Measurements from ENCODE around the gene TIGIT. TPM values are rescaled to one million over a fixed set of nuclear protein-coding genes. Genes with fewer than 3 reads are reported as not detected.

Gene TIGIT
- polyA plus RNA-seq, 1 donor from 2014 or later, result 1.1 TPM

DNA sequence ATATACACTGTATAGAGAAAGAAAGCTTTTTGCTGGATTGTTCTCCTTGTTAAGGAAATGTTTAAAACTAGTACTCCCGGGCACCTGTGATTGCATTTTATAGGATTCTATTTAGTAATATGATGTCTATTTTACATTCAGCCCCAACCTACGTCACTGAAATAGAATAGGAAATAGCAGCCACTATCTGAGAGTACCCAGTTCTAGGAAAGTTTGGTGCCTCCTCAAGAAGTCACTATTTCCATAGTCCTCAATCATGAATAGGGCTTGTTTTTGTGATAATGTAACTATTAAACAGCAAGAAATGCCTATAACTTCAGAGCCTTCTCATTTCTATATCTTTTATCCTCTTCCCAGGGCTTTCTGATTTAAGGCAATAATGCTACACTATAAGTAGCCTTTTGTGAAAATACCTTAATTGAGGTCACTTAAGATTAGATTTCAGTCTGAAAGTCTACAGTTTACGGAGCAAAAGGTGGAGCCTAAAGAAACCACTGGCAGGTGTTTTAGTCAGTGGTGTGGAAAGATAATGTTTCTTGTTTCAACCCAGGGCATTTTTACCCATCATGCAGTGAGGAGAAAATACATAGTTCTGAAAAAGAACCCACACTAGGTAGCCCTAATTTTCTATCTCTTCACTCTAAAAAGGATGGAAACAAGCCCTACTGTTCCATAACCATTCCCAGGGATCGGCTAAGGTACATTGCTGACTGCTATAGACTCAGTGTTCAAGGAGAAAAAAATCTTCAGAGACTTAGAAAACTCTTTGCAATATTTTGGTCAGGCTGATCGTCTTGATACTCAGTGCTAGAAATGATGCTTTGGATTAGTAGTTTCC lies 38.7 kb downstream of the TIGIT start:
- Histone ChIP-seq H3K4me2 (ENCODE audit: low read length) (no peak overlapping the region), H3K9me3 (ENCODE audit: low read length) (peaks cover 4% of the 10 kb centered on the region), H2AFZ (ENCODE audit: low read depth, low read length) (no peak overlapping the region), H3F3A (ENCODE audit: insufficient read depth, low read length, poor library complexity, severe bottlenecking) (no peaks in the 10 kb centered on the region), H3K9ac (ENCODE audit: low read length) (no peak overlapping the region), H3K27me3 (ENCODE audit: insufficient read depth, low read depth, low read length) (no peaks in the 10 kb centered on the region), H3K36me3 (ENCODE audit: insufficient read depth, low read length) (peaks cover 19% of the 10 kb centered on the region), H4K20me1 (ENCODE audit: insufficient read depth) (no peaks in the 10 kb centered on the region), H3K4me3 (ENCODE audit: low read length) (no peak overlapping the region), H3K27ac (ENCODE audit: low read length) (no peak overlapping the region), H3K79me2 (replicated peaks; ENCODE audit: insufficient read depth, low read length) (no peaks in the 10 kb centered on the region), H3K9me2 (ENCODE audit: insufficient read depth, low read length) (no peaks in the 10 kb centered on the region)
- TF ChIP-seq SMC3 (conservative IDR thresholded peaks at IDR 0.05; ENCODE audit: poor library complexity) (no peak), POLR2AphosphoS5 (IDR thresholded peaks at IDR 0.05) (no peak), MXI1 (conservative IDR thresholded peaks at IDR 0.05; ENCODE audit: poor library complexity, severe bottlenecking) (no peak), EP300 (conservative IDR thresholded peaks at IDR 0.05; ENCODE audit: poor library complexity, severe bottlenecking) (no peak), EZH2 (IDR thresholded peaks at IDR 0.05; ENCODE audit: borderline replicate concordance, insufficient read depth, low read length, poor library complexity, severe bottlenecking) (no peak), CTCF (IDR thresholded peaks at IDR 0.05; ENCODE audit: poor library complexity, severe bottlenecking) (no peak), TAF1 (IDR thresholded peaks at IDR 0.05; ENCODE audit: low read depth) (no peak), REST (IDR thresholded peaks at IDR 0.05; ENCODE audit: borderline replicate concordance) (no peak), RAD21 (conservative IDR thresholded peaks at IDR 0.05) (no peak)

DNA sequence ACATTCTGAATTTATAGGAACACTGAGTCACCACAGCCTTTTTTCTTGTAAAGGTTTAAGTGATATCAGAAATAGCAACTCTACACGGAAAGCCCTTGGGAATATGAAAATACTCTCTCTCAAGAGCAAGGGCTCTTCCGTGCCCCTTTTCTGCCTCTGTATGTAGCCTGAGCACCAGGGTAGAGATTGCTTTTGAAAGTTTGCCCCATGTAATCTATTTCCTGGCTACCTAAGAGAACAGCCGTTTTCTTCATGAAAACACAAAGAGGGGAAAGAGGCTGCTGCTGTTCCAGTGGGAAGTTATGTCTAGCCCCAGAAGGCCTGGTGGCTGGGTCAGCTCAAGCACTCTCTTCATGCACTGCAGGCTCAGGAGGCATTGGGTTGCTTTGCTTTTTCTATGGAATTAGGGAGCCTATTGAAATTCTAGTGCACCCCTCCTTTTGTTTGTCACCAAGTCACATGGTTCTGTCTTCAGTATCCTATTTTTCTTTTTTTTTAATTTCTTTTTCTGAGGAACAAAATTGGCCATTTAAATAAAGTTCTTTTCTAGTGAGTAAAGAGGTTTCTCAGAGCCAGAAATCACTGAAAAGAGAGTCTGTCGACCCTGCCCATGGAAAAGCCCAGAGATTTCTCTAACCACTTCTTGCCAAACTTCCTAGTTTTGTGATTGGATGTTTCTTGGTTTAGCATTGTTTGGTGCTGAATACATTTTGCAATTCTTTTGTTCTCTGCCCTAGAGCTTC lies 39.5 kb downstream of the TIGIT start:
- Histone ChIP-seq H3K9me3 (ENCODE audit: low read length) (peaks cover 4% of the 10 kb centered on the region), H3K79me2 (replicated peaks; ENCODE audit: insufficient read depth, low read length) (no peaks in the 10 kb centered on the region), H3K9me2 (ENCODE audit: insufficient read depth, low read length) (no peaks in the 10 kb centered on the region), H3K4me2 (ENCODE audit: low read length) (no peak overlapping the region), H4K20me1 (ENCODE audit: insufficient read depth) (no peaks in the 10 kb centered on the region), H2AFZ (ENCODE audit: low read depth, low read length) (no peak overlapping the region), H3K9ac (ENCODE audit: low read length) (no peak overlapping the region), H3K27ac (ENCODE audit: low read length) (no peak overlapping the region), H3K27me3 (ENCODE audit: insufficient read depth, low read depth, low read length) (no peaks in the 10 kb centered on the region), H3K4me3 (ENCODE audit: low read length) (no peak overlapping the region), H3F3A (ENCODE audit: insufficient read depth, low read length, poor library complexity, severe bottlenecking) (no peaks in the 10 kb centered on the region), H3K36me3 (ENCODE audit: insufficient read depth, low read length) (peaks cover 19% of the 10 kb centered on the region)
- TF ChIP-seq CTCF (IDR thresholded peaks at IDR 0.05; ENCODE audit: poor library complexity, severe bottlenecking), result no peak
- TF ChIP-seq TAF1 (IDR thresholded peaks at IDR 0.05; ENCODE audit: low read depth), result no peak
- TF ChIP-seq REST (IDR thresholded peaks at IDR 0.05; ENCODE audit: borderline replicate concordance), result no peak
- TF ChIP-seq MXI1 (conservative IDR thresholded peaks at IDR 0.05; ENCODE audit: poor library complexity, severe bottlenecking), result no peak
- no peak for TF ChIP-seq POLR2AphosphoS5 (IDR thresholded peaks at IDR 0.05)
- TF ChIP-seq EZH2 (IDR thresholded peaks at IDR 0.05; ENCODE audit: borderline replicate concordance, insufficient read depth, low read length, poor library complexity, severe bottlenecking), result no peak
- TF ChIP-seq EP300 (conservative IDR thresholded peaks at IDR 0.05; ENCODE audit: poor library complexity, severe bottlenecking), result no peak
- no peak for TF ChIP-seq SMC3 (conservative IDR thresholded peaks at IDR 0.05; ENCODE audit: poor library complexity)
- no peak for TF ChIP-seq RAD21 (conservative IDR thresholded peaks at IDR 0.05)

Measured in neural cell (in vitro differentiated cells).